Esophagus squamous epithelium (tissue), 5 donors: Measurements from ENCODE around the gene MUC3A. TPM values are rescaled to one million over a fixed set of nuclear protein-coding genes. Genes with fewer than 3 reads are reported as not detected.
"Not testable (repeated sequence)": the region's sequence is repeated elsewhere in the genome, so short reads cannot be mapped to it uniquely, and the experiment has no call there.

Experiments
- DNase-seq: peaks from one replicate; lab custom pipeline; 2025; lab: John Stamatoyannopoulos, UW
- H3K27ac ChIP-seq, 4 donors: fragments of 200-600 bp; sonication (generic); one replicate each; pipeline ENCODE4 v1.5.1; 2016 to 2019; ENCODE audit warnings: mild to moderate bottlenecking in 1 of 4
- H3K27me3 ChIP-seq, 4 donors: fragments of 200-600 bp; sonication (generic); 1 replicate in 3 of 4; 2 replicates in 1 of 4; pipeline versions ENCODE4 v1.5.1 to v1.6.0; 2017 to 2021; ENCODE audit warnings: antibody characterized with exemption in 1 of 4
- H3K36me3 ChIP-seq, 3 donors: fragments of 200-600 bp; sonication (generic); one replicate each; pipeline ENCODE4 v1.5.1; 2016 to 2019
- H3K4me1 ChIP-seq, 3 donors: fragments of 200-600 bp; sonication (generic); one replicate each; pipeline ENCODE4 v1.5.1; 2017 to 2019
- H3K4me3 ChIP-seq, 4 donors: fragments of 200-600 bp; sonication (generic); 1 replicate in 3 of 4; 2 replicates in 1 of 4; pipeline ENCODE4 v1.5.1; 2016 to 2019; ENCODE audit warnings: mild to moderate bottlenecking in 2 of 4, moderate library complexity in 1 of 4
- H3K9me3 ChIP-seq, 3 donors: fragments of 200-600 bp; sonication (generic); one replicate each; pipeline ENCODE4 v1.5.1; 2016 to 2019
- POLR2A ChIP-seq, 4 donors: fragments of 450-650 bp; IDR thresholded peaks; one replicate each; pipeline ENCODE4 v1.6.1; 2017; ENCODE audit warnings: antibody characterized with exemption in 4 of 4, mild to moderate bottlenecking in 4 of 4, moderate library complexity in 3 of 4
- WGBS, 2 donors: methylation state at CpG; one replicate each; pipeline ENCODE4 v1.1.5; 2018; 5-methylcytosine and 5-hydroxymethylcytosine counted together
- intact Hi-C: fragments of 100-400 bp; cut with DNase I; formaldehyde crosslinking; loops from one replicate; pipeline ENCODE4 v1.15.0; 2022
- total RNA-seq, 4 donors: library from RNA; depleted of rRNA; stranded (reverse); fragments of >200 nt; gene quantifications; one replicate each; pipeline ENCODE4 v1.1.0, GENCODE V29; 2016
- TF ChIP-seq, protein P1 (sequence below), 6 experiments: fragments of 450-650 bp in 4 of 6; fragments of 200-600 bp in 2 of 6; sonication (generic) in 2 of 6; IDR thresholded peaks; one replicate each; pipeline ENCODE4 v1.5.1; 2016 to 2019; ENCODE audit warnings: antibody characterized with exemption in 6 of 6, mild to moderate bottlenecking in 4 of 6, moderate library complexity in 4 of 6
- donor health status: DM: yes; HTN: yes; CAD: no.

Gene MUC3A
- total RNA-seq, 4 donors from 2014 or later = under 0.01 TPM; not detected in 3

DNA sequence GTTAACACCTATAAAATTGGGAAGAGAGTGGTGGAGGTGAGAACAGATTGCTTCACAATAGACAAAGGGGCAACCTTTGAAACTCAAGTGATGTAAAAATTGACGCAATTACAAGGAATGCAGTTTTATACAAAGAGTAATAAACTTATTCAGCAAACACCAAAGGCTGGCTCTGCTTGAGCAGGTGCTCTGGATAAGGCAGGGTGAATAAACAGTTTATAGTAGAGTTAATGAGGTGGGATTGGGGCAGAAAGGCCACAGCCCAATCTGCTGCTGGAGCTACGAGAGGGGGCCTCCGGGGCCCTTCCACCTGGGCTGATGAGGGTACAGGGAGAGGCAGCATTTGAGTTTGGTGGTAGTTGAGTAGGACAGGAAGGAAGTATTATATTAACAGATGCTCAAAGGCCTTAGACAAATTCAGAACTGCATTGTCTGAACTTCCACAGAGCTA is 26.1 kb downstream of the MUC3A start:
- 47 to 59% methylated on average over 3 of the region's 3 CpGs for WGBS, 2 donors
- no peaks in the 10 kb centered on the region for H3K4me1 ChIP-seq
- peaks cover 0 to 39% (median 0%) of the 10 kb centered on the region in 4 donors for H3K27me3 ChIP-seq
- no peaks in the 10 kb centered on the region for H3K36me3 ChIP-seq
- no peaks in the 10 kb centered on the region for H3K9me3 ChIP-seq
- no peak overlapping the region for H3K27ac ChIP-seq
- intact Hi-C loops = no loop called here
- no peak overlapping the region for H3K4me3 ChIP-seq
- DNase-seq = no peak
- TF ChIP-seq, protein P1, sequence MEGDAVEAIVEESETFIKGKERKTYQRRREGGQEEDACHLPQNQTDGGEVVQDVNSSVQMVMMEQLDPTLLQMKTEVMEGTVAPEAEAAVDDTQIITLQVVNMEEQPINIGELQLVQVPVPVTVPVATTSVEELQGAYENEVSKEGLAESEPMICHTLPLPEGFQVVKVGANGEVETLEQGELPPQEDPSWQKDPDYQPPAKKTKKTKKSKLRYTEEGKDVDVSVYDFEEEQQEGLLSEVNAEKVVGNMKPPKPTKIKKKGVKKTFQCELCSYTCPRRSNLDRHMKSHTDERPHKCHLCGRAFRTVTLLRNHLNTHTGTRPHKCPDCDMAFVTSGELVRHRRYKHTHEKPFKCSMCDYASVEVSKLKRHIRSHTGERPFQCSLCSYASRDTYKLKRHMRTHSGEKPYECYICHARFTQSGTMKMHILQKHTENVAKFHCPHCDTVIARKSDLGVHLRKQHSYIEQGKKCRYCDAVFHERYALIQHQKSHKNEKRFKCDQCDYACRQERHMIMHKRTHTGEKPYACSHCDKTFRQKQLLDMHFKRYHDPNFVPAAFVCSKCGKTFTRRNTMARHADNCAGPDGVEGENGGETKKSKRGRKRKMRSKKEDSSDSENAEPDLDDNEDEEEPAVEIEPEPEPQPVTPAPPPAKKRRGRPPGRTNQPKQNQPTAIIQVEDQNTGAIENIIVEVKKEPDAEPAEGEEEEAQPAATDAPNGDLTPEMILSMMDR (IDR thresholded peaks at IDR 0.05) = no peak
- no peak for TF ChIP-seq POLR2A (IDR thresholded peaks at IDR 0.05)

DNA sequence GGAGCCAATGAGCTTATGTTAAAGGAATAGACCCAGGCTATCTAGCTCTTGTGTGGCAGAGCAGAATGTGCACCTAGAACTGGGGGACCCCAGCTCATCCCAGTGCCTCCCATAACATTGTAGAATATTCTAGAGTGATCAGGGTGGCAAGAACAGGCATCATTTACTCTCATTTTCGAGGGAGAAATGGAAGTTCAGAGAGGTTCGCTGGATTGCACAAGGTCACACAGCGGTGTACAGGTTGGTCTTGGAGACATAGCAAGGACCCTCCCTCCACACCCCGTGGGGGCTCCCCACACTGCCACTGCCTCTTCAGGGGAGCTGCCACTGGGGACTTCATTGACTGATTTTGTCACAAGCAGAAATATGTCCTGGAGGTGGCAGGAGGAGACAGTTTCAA is 29.0 kb downstream of the MUC3A start:
- H3K27ac ChIP-seq = no peak overlapping the region
- H3K27me3 ChIP-seq = peaks cover 0 to 18% (median 0%) of the 10 kb centered on the region in 4 donors
- H3K4me3 ChIP-seq = no peak overlapping the region
- H3K36me3 ChIP-seq = no peaks in the 10 kb centered on the region
- H3K9me3 ChIP-seq = no peaks in the 10 kb centered on the region
- intact Hi-C loops = no loop called here
- H3K4me1 ChIP-seq = no peaks in the 10 kb centered on the region
- no peak for DNase-seq
- TF ChIP-seq, protein P1 (IDR thresholded peaks at IDR 0.05) = no peak
- no peak for TF ChIP-seq POLR2A (IDR thresholded peaks at IDR 0.05)
- WGBS, 2 donors = 58% methylated on average over 4 of the region's 4 CpGs; no CpG with 5 or more reads in 1 of the 2 donors

DNA sequence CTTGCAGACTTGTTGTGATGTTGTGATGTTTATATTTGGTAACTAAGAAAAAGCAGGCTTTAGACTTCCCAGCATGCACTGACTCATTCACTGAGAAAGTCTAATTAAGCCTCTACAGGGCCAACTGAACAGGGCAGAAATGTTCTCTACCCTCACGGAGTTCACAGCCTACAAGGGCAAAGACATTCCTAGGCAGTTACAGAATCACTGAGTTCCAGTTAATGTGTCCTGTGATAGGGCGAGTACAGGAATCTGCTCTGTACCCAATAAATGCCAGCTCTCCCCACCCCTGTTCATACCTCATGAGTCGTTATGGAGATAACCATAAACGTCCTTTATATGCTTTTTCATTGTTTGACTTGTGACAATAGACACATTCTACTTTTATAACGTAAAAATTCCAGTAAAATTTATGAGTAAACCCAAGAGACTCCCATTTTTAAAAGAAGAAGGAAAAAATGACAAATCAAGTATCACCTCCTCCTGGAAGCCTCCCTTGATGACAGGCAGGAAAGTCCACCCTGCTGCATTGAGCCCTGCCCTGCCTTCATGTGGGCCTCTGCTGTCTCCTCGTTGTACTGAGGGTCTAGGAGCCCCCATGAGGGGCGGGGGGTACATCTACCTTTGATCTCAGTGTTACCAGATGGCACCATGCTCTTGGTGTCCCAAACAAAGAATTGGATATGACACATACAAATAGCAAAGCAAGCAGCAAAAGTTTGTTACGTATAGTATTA is 34.3 kb downstream of the MUC3A start:
- DNase-seq = no peak
- no peaks in the 10 kb centered on the region for H3K36me3 ChIP-seq
- 35 to 44% methylated on average over 8 of the region's 8 CpGs for whole genome bisulfite sequencing, 2 donors
- no peak overlapping the region for H3K4me3 ChIP-seq
- no peaks in the 10 kb centered on the region for H3K9me3 ChIP-seq
- intact Hi-C loops = no loop called here
- H3K27me3 ChIP-seq = peaks cover 0 to 3% (median 0%) of the 10 kb centered on the region in 4 donors
- no peak overlapping the region for H3K27ac ChIP-seq
- no peaks in the 10 kb centered on the region for H3K4me1 ChIP-seq
- TF ChIP-seq, protein P1 (IDR thresholded peaks at IDR 0.05) = no peak
- TF ChIP-seq POLR2A (IDR thresholded peaks at IDR 0.05) = no peak

DNA sequence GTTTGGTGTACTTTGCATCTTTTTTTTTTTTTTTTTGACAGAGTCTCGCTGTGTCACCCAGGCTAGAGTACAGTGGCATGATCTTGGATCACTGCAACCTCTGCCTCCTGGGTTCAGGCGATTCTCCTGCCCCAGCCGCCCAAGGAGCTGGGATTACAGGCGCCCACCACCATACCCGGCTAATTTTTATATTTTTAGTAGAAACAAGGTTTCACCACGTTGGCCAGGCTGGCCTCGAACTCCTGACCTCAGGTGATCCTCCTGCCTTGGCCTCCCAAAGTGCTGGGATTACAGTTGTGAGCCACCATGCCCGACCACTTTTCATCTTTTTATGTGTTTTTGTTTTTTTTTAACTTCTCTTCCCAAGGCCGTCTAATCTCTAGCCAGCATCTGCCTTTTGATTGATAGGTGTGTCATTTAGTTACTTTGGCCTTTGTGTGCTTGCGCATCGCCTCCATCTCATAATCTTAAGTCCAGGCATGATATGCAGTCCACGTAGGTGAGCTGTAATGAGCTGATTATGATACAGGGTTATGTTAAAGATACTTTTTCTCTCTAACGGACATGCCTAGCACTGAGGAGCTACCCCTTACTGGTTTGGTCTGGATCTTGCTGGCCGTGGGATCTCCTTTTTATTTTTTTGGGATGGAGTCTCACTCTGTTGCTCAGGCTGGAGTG is 35.0 kb downstream of the MUC3A start:
- H3K27ac ChIP-seq, DNase-seq, H3K4me1 ChIP-seq, H3K9me3 ChIP-seq, intact Hi-C loops, H3K36me3 ChIP-seq, H3K27me3 ChIP-seq, H3K4me3 ChIP-seq: not testable (repeated sequence)
- WGBS, 2 donors = 66 to 71% methylated on average over 13 to 14 of the region's 14 CpGs

DNA sequence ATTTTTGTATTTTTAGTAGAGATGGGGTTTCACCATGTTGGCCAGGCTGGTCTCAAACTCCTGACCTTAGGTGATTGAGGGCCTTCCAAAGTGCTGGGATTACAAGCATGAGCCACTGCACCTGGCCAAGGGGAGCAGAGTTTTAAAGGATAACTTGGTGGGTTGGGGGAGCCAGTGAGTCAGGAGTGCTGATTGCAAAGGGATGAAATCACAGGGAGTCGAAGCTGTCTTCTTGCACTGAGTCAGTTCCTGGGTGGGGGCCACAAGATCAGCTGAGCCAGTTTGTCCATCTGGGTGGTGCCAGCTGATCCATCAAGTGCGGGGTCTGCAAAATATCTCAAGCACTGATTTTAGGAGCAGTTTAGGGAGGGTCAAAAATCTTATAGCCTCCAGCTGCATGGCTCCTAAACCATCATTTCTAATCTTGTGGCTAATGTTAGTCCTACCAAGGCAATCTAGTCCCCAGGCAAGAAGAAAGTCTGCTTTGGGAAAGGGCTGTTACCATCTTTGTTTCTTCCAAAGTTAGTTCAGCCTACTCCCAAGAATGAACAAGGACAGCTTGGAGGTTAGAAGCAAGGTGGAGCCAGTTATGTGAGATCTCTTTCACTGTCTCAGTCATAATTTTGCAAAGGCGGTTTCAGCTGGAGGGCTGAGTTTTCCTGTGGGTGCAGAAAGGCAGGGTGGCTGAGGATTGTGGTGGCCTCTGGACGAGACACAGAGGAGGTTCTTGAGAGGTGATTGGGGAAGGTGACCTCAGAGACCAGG is 35.9 kb downstream of the MUC3A start:
- H3K27ac ChIP-seq, H3K4me1 ChIP-seq, intact Hi-C loops, DNase-seq, H3K4me3 ChIP-seq, H3K36me3 ChIP-seq, H3K27me3 ChIP-seq, H3K9me3 ChIP-seq: not testable (repeated sequence)
- WGBS, 2 donors = 42 to 53% methylated on average over 2 to 4 of the region's 4 CpGs
